PC-9 (cell line): ENCODE measurements around the gene WDR37. TPM values are rescaled to one million over a fixed set of nuclear protein-coding genes. Genes with fewer than 3 reads are reported as not detected.

Experiments used
- BruUV-seq: library from RNA; stranded (reverse); fragments of 400-500 nt; replicated peaks from 2 replicates; lab custom pipeline; 2021; lab: Mats Ljungman, UMichigan
- CTCF ChIA-PET: fragments of 300-600 bp; sonication (Branson Sonifier 250); formaldehyde crosslinking; loops from one replicate; lab custom pipeline; 2022; ENCODE audit warnings: antibody characterized with exemption; lab: Charles Lee
- POLR2A ChIA-PET: fragments of 300-600 bp; sonication (Branson Sonifier 250); formaldehyde crosslinking; loops from one replicate; lab custom pipeline; 2022; ENCODE audit warnings: antibody characterized with exemption; ENCODE audit not compliant: unreplicated experiment; lab: Charles Lee
- DNase-seq, 2 experiments: peaks; one replicate each; pipeline versions ENCODE4 v3.0.0 to v3.0.0-alpha.2; 2015 to 2022; ENCODE audit warnings: mixed read lengths in 1 of 2
- H2AFZ ChIP-seq: fragments of 200-600 bp; sonication (generic); 2 replicates; pipeline ENCODE4 v1.8.1; 2017; ENCODE audit warnings: antibody characterized with exemption
- H3F3A ChIP-seq: fragments of 200-600 bp; sonication (generic); 2 replicates; pipeline ENCODE4 v1.8.1; 2017; ENCODE audit warnings: antibody characterized with exemption, mild to moderate bottlenecking, low read depth; ENCODE audit not compliant: insufficient read depth
- H3K27ac ChIP-seq: fragments of 200-600 bp; sonication (generic); 2 replicates; pipeline ENCODE4 v1.6.1; 2016; ENCODE audit warnings: mixed run types
- H3K27me3 ChIP-seq: fragments of 200-600 bp; sonication (generic); 2 replicates; pipeline ENCODE4 v1.6.1; 2016; ENCODE audit warnings: low read depth, mixed run types; ENCODE audit not compliant: insufficient read depth
- H3K36me3 ChIP-seq: fragments of 200-600 bp; sonication (generic); 2 replicates; pipeline ENCODE4 v1.6.1; 2016; ENCODE audit warnings: low read depth, mixed run types
- H3K4me1 ChIP-seq: fragments of 200-600 bp; sonication (generic); replicated peaks from 2 replicates; pipeline ENCODE4 v1.6.1; 2016; ENCODE audit warnings: mixed run types; ENCODE audit not compliant: insufficient read depth
- H3K4me2 ChIP-seq: fragments of 200-600 bp; sonication (generic); 2 replicates; pipeline ENCODE4 v1.6.1; 2017; ENCODE audit warnings: mixed run types
- H3K4me3 ChIP-seq: fragments of 200-600 bp; sonication (generic); 2 replicates; pipeline ENCODE4 v1.6.1; 2016; ENCODE audit warnings: mixed run types
- H3K79me2 ChIP-seq: fragments of 200-600 bp; sonication (generic); 2 replicates; pipeline ENCODE4 v1.6.1; 2017; ENCODE audit warnings: low read depth, mixed run types
- H3K9me2 ChIP-seq: fragments of 200-600 bp; sonication (generic); 2 replicates; pipeline ENCODE4 v1.8.1; 2017; ENCODE audit warnings: mild to moderate bottlenecking; ENCODE audit not compliant: insufficient read depth
- H3K9me3 ChIP-seq: fragments of 200-600 bp; sonication (generic); 2 replicates; pipeline ENCODE4 v1.8.1; 2016; ENCODE audit warnings: low read depth; ENCODE audit not compliant: insufficient read depth
- H4K20me1 ChIP-seq: fragments of 200-600 bp; sonication (generic); 2 replicates; pipeline ENCODE4 v1.8.1; 2017; ENCODE audit not compliant: insufficient read depth
- CTCF ChIP-seq: fragments of 200-600 bp; sonication (generic); conservative IDR thresholded peaks from 2 replicates; pipeline ENCODE4 v1.6.1; 2017; ENCODE audit warnings: mixed run types, antibody characterized with exemption, mild to moderate bottlenecking, moderate library complexity
- EZH2 ChIP-seq: fragments of 200-600 bp; sonication (generic); IDR thresholded peaks from 2 replicates; pipeline ENCODE4 v1.8.0; 2017; ENCODE audit warnings: antibody characterized with exemption, low read depth
- intact Hi-C: fragments of 100-400 bp; cut with micrococcal nuclease; formaldehyde crosslinking; loops from one replicate; pipeline ENCODE4 v1.10.0; 2022; ENCODE audit not compliant: unreplicated experiment
- total RNA-seq: library from RNA; stranded (reverse); gene quantifications from 2 replicates; pipeline ENCODE4 v1.2.3, GENCODE V29; 2021

The WDR37 gene
- total RNA-seq, 1 experiment from 2014 or later: 12.3 TPM

- TF ChIP-seq EZH2: no peak
- TF ChIP-seq CTCF: no peak
- CTCF ChIA-PET: no interaction called here
Measured at GRCh38 chr10:1102416-1102815, 46.2 kb downstream of the WDR37 start.

GRCh38 chr10:1102831-1103230 is 46.6 kb downstream of the WDR37 start:
- Histone ChIP-seq H2AFZ (no peak overlapping the region), H3K36me3 (no peaks in the 10 kb centered on the region), H3K4me3 (no peak overlapping the region), H3K9me2 (no peaks in the 10 kb centered on the region), H3K79me2 (no peaks in the 10 kb centered on the region), H3K4me2 (no peak overlapping the region), H3K27me3 (no peaks in the 10 kb centered on the region), H3F3A (no peaks in the 10 kb centered on the region), H3K27ac (no peak overlapping the region), H4K20me1 (no peaks in the 10 kb centered on the region), H3K9me3 (no peaks in the 10 kb centered on the region), H3K4me1 (no peaks in the 10 kb centered on the region)
- intact Hi-C loops: no loop called here
- ChIA-PET CTCF (no interaction called here), POLR2A (no interaction called here)
- TF ChIP-seq CTCF (no peak), EZH2 (no peak)
- DNase-seq: no peak
- BruUV-seq: no TSS peak

More at GRCh38 chr10:1102416-1102815, 46.2 kb downstream of the WDR37 start:
- Histone ChIP-seq H4K20me1 (no peaks in the 10 kb centered on the region), H3F3A (no peaks in the 10 kb centered on the region), H3K27ac (no peak overlapping the region), H3K79me2 (no peaks in the 10 kb centered on the region), H3K9me3 (no peaks in the 10 kb centered on the region), H2AFZ (no peak overlapping the region), H3K4me1 (no peaks in the 10 kb centered on the region), H3K4me2 (no peak overlapping the region), H3K9me2 (no peaks in the 10 kb centered on the region), H3K4me3 (no peak overlapping the region), H3K36me3 (no peaks in the 10 kb centered on the region), H3K27me3 (no peaks in the 10 kb centered on the region)
- intact Hi-C loops: no loop called here
- POLR2A ChIA-PET: no interaction called here
- DNase-seq: no peak
- no TSS peak for BruUV-seq

- Histone ChIP-seq H3K27ac (no peak overlapping the region), H3K4me2 (no peak overlapping the region), H3K9me2 (no peaks in the 10 kb centered on the region), H3K9me3 (no peaks in the 10 kb centered on the region), H3K27me3 (no peaks in the 10 kb centered on the region), H2AFZ (no peak overlapping the region), H3F3A (no peaks in the 10 kb centered on the region), H3K36me3 (no peaks in the 10 kb centered on the region), H3K4me1 (no peaks in the 10 kb centered on the region), H3K4me3 (no peak overlapping the region), H4K20me1 (no peaks in the 10 kb centered on the region), H3K79me2 (no peaks in the 10 kb centered on the region)
- BruUV-seq: no TSS peak
- POLR2A ChIA-PET: no interaction called here
- TF ChIP-seq EZH2 (no peak), CTCF (no peak)
- DNase-seq: no peak
- CTCF ChIA-PET: no interaction called here
- intact Hi-C loops: no loop called here
Measured at GRCh38 chr10:1103551-1103950, 47.4 kb downstream of the WDR37 start.
